Cardiac fibroblast (primary cell): ENCODE measurements around the gene ARHGEF3.
A peak's percentile ranks its signal among the peaks of the same experiment; 100 is the strongest.

Source experiments
- DNase-seq, 2 donors: peaks; one replicate each; pipeline versions ENCODE4 v3.0.0 to v3.0.0-alpha.2; 2010; ENCODE audit warnings: low read depth in 2 of 2
- H3K4me3 ChIP-seq, 2 donors: replicated peaks in 1 of 2; 1 replicate in 1 of 2; 2 replicates in 1 of 2; pipeline ENCODE4 v1.5.1; 2011; ENCODE audit warnings: low read depth in 2 of 2, low read length in 2 of 2, mild to moderate bottlenecking in 2 of 2, moderate library complexity in 1 of 2
- CTCF ChIP-seq: IDR thresholded peaks from one replicate; pipeline ENCODE4 v1.5.1; 2011; ENCODE audit warnings: low read depth, mild to moderate bottlenecking, low read length, inconsistent platforms

Gene ARHGEF3

GRCh38 chr3:56787784-56788256, 13.9 kb downstream of the ARHGEF3 start:
- no peak for DNase-seq
- no peak for TF ChIP-seq CTCF
- no peak overlapping the region for H3K4me3 ChIP-seq

GRCh38 chr3:56787258-56787775, 14.4 kb downstream of the ARHGEF3 start:
- DNase-seq = no peak
- no peak for TF ChIP-seq CTCF
- no peak overlapping the region for H3K4me3 ChIP-seq

GRCh38 chr3:56785499-56785898, 16.2 kb downstream of the ARHGEF3 start:
- no peak for TF ChIP-seq CTCF

GRCh38 chr3:56784448-56785001, 17.2 kb downstream of the ARHGEF3 start:
- no peak overlapping the region for H3K4me3 ChIP-seq
- TF ChIP-seq CTCF = no peak
- no peak for DNase-seq

More at GRCh38 chr3:56785499-56785898, 16.2 kb downstream of the ARHGEF3 start:
- DNase-seq = no peak
- H3K4me3 ChIP-seq = no peak overlapping the region

GRCh38 chr3:56783644-56784447, 17.9 kb downstream of the ARHGEF3 start:
- peak; percentile 79 to 83 for DNase-seq
- TF ChIP-seq CTCF = no peak
- no peak overlapping the region for H3K4me3 ChIP-seq

GRCh38 chr3:56782906-56783305, 18.8 kb downstream of the ARHGEF3 start:
- no peak for TF ChIP-seq CTCF
- no peak overlapping the region for H3K4me3 ChIP-seq
- no peak for DNase-seq
